ENCODE measurements around the gene EHD2.

- TF ChIP-seq, protein P1, sequence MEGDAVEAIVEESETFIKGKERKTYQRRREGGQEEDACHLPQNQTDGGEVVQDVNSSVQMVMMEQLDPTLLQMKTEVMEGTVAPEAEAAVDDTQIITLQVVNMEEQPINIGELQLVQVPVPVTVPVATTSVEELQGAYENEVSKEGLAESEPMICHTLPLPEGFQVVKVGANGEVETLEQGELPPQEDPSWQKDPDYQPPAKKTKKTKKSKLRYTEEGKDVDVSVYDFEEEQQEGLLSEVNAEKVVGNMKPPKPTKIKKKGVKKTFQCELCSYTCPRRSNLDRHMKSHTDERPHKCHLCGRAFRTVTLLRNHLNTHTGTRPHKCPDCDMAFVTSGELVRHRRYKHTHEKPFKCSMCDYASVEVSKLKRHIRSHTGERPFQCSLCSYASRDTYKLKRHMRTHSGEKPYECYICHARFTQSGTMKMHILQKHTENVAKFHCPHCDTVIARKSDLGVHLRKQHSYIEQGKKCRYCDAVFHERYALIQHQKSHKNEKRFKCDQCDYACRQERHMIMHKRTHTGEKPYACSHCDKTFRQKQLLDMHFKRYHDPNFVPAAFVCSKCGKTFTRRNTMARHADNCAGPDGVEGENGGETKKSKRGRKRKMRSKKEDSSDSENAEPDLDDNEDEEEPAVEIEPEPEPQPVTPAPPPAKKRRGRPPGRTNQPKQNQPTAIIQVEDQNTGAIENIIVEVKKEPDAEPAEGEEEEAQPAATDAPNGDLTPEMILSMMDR (IDR thresholded peaks at IDR 0.05) = no peak
- TF ChIP-seq POLR2A (IDR thresholded peaks at IDR 0.05) = no peak
Observed at GRCh38 chr19:47691090-47691489, 22.1 kb upstream of the EHD2 start.
